Activated naive CD4-positive, alpha-beta T cell treated with anti-CD3 and anti-CD28 coated beads, Interleukin-2, amount 50 U/mL, for 24 hours (primary cell): Measurements from ENCODE around the gene PCDHGC4.
A peak's percentile ranks its signal among the peaks of the same experiment; 100 is the strongest.

Experiments
- H3K27ac Mint-ChIP-seq: one replicate; pipeline ENCODE4 v1.8.0; 2021; ENCODE audit warnings: mild to moderate bottlenecking, mixed read lengths
- H3K27me3 Mint-ChIP-seq: one replicate; pipeline ENCODE4 v1.8.0; 2021; ENCODE audit warnings: mixed read lengths
- H3K36me3 Mint-ChIP-seq: one replicate; pipeline ENCODE4 v1.8.0; 2021; ENCODE audit warnings: mixed read lengths
- H3K4me1 Mint-ChIP-seq: one replicate; pipeline ENCODE4 v1.8.0; 2021; ENCODE audit warnings: mixed read lengths
- H3K4me3 Mint-ChIP-seq: one replicate; pipeline ENCODE4 v1.8.0; 2021; ENCODE audit warnings: mild to moderate bottlenecking, mixed read lengths
- H3K9me3 Mint-ChIP-seq: one replicate; pipeline ENCODE4 v1.8.0; 2021; ENCODE audit warnings: mixed read lengths

Gene PCDHGC4

GRCh38 chr5:141514330-141515133 lies 29.7 kb downstream of the PCDHGC4 start:
- H3K9me3 Mint-ChIP-seq = no peaks in the 10 kb centered on the region
- no peaks in the 10 kb centered on the region for H3K27me3 Mint-ChIP-seq
- peak overlapping the region; percentile 86 for H3K4me3 Mint-ChIP-seq
- H3K27ac Mint-ChIP-seq = no peak overlapping the region
- H3K36me3 Mint-ChIP-seq = peaks cover 11% of the 10 kb centered on the region
- peaks cover 37% of the 10 kb centered on the region for H3K4me1 Mint-ChIP-seq

GRCh38 chr5:141515141-141515540 lies 30.3 kb downstream of the PCDHGC4 start:
- H3K27me3 Mint-ChIP-seq = no peaks in the 10 kb centered on the region
- H3K4me1 Mint-ChIP-seq = peaks cover 39% of the 10 kb centered on the region
- H3K27ac Mint-ChIP-seq = no peak overlapping the region
- H3K9me3 Mint-ChIP-seq = no peaks in the 10 kb centered on the region
- no peak overlapping the region for H3K4me3 Mint-ChIP-seq
- peaks cover 16% of the 10 kb centered on the region for H3K36me3 Mint-ChIP-seq

- Mint-ChIP-seq H3K9me3 (no peaks in the 10 kb centered on the region), H3K4me1 (peaks cover 49% of the 10 kb centered on the region), H3K4me3 (no peak overlapping the region), H3K27ac (peak overlapping the region; percentile 82), H3K27me3 (no peaks in the 10 kb centered on the region), H3K36me3 (peaks cover 18% of the 10 kb centered on the region)
Observed at GRCh38 chr5:141515946-141516671, 31.3 kb downstream of the PCDHGC4 start.

GRCh38 chr5:141516672-141517025 lies 31.8 kb downstream of the PCDHGC4 start:
- Mint-ChIP-seq H3K4me3 (no peak overlapping the region), H3K27me3 (no peaks in the 10 kb centered on the region), H3K36me3 (peaks cover 18% of the 10 kb centered on the region), H3K9me3 (no peaks in the 10 kb centered on the region), H3K4me1 (peaks cover 53% of the 10 kb centered on the region), H3K27ac (peak overlapping the region; percentile 82)

- peaks cover 22% of the 10 kb centered on the region for H3K36me3 Mint-ChIP-seq
- H3K27me3 Mint-ChIP-seq = no peaks in the 10 kb centered on the region
- no peaks in the 10 kb centered on the region for H3K9me3 Mint-ChIP-seq
- H3K4me1 Mint-ChIP-seq = peaks cover 56% of the 10 kb centered on the region
- no peak overlapping the region for H3K4me3 Mint-ChIP-seq
- no peak overlapping the region for H3K27ac Mint-ChIP-seq
Observed at GRCh38 chr5:141517312-141517711, 32.5 kb downstream of the PCDHGC4 start.

- Mint-ChIP-seq H3K9me3 (no peaks in the 10 kb centered on the region), H3K27me3 (no peaks in the 10 kb centered on the region), H3K27ac (peak overlapping the region; percentile 76), H3K4me3 (no peak overlapping the region), H3K36me3 (peaks cover 23% of the 10 kb centered on the region), H3K4me1 (peaks cover 57% of the 10 kb centered on the region)
Observed at GRCh38 chr5:141517880-141518617, 33.2 kb downstream of the PCDHGC4 start.

GRCh38 chr5:141518618-141519015 lies 33.8 kb downstream of the PCDHGC4 start:
- peaks cover 23% of the 10 kb centered on the region for H3K36me3 Mint-ChIP-seq
- H3K4me1 Mint-ChIP-seq = peaks cover 54% of the 10 kb centered on the region
- no peaks in the 10 kb centered on the region for H3K27me3 Mint-ChIP-seq
- H3K4me3 Mint-ChIP-seq = no peak overlapping the region
- no peaks in the 10 kb centered on the region for H3K9me3 Mint-ChIP-seq
- H3K27ac Mint-ChIP-seq = no peak overlapping the region

GRCh38 chr5:141519605-141520565 lies 35.1 kb downstream of the PCDHGC4 start:
- H3K9me3 Mint-ChIP-seq = no peaks in the 10 kb centered on the region
- peak overlapping the region; percentile 74 for H3K27ac Mint-ChIP-seq
- peaks cover 49% of the 10 kb centered on the region for H3K4me1 Mint-ChIP-seq
- no peaks in the 10 kb centered on the region for H3K27me3 Mint-ChIP-seq
- H3K4me3 Mint-ChIP-seq = no peak overlapping the region
- H3K36me3 Mint-ChIP-seq = peaks cover 24% of the 10 kb centered on the region

GRCh38 chr5:141521244-141521781 lies 36.5 kb downstream of the PCDHGC4 start:
- Mint-ChIP-seq H3K27ac (peak overlapping the region; percentile 74), H3K36me3 (peaks cover 28% of the 10 kb centered on the region), H3K9me3 (no peaks in the 10 kb centered on the region), H3K4me3 (peak overlapping the region; percentile 13), H3K4me1 (peaks cover 43% of the 10 kb centered on the region), H3K27me3 (no peaks in the 10 kb centered on the region)

- peak overlapping the region; percentile 74 for H3K27ac Mint-ChIP-seq
- no peaks in the 10 kb centered on the region for H3K9me3 Mint-ChIP-seq
- H3K27me3 Mint-ChIP-seq = no peaks in the 10 kb centered on the region
- peaks cover 46% of the 10 kb centered on the region for H3K4me1 Mint-ChIP-seq
- peaks cover 27% of the 10 kb centered on the region for H3K36me3 Mint-ChIP-seq
- no peak overlapping the region for H3K4me3 Mint-ChIP-seq
Observed at GRCh38 chr5:141522301-141522700, 37.5 kb downstream of the PCDHGC4 start.

GRCh38 chr5:141523991-141524390 lies 39.2 kb downstream of the PCDHGC4 start:
- Mint-ChIP-seq H3K4me3 (no peak overlapping the region), H3K36me3 (peaks cover 30% of the 10 kb centered on the region), H3K9me3 (no peaks in the 10 kb centered on the region), H3K27me3 (no peaks in the 10 kb centered on the region), H3K4me1 (peaks cover 46% of the 10 kb centered on the region), H3K27ac (no peak overlapping the region)

- Mint-ChIP-seq H3K9me3 (no peaks in the 10 kb centered on the region), H3K4me3 (no peak overlapping the region), H3K27ac (peak overlapping the region; percentile 21), H3K36me3 (peaks cover 29% of the 10 kb centered on the region), H3K4me1 (peaks cover 46% of the 10 kb centered on the region), H3K27me3 (no peaks in the 10 kb centered on the region)
Observed at GRCh38 chr5:141524604-141525597, 40.1 kb downstream of the PCDHGC4 start.

- no peak overlapping the region for H3K27ac Mint-ChIP-seq
- peaks cover 39% of the 10 kb centered on the region for H3K4me1 Mint-ChIP-seq
- peaks cover 24% of the 10 kb centered on the region for H3K36me3 Mint-ChIP-seq
Observed at GRCh38 chr5:141525653-141526052, 40.8 kb downstream of the PCDHGC4 start.

GRCh38 chr5:141527426-141527825 lies 42.6 kb downstream of the PCDHGC4 start:
- peaks cover 23% of the 10 kb centered on the region for H3K4me1 Mint-ChIP-seq
- H3K27ac Mint-ChIP-seq = peak overlapping the region; percentile 32
- H3K27me3 Mint-ChIP-seq = no peaks in the 10 kb centered on the region
- H3K4me3 Mint-ChIP-seq = no peak overlapping the region
- H3K9me3 Mint-ChIP-seq = no peaks in the 10 kb centered on the region
- H3K36me3 Mint-ChIP-seq = peaks cover 20% of the 10 kb centered on the region

More at GRCh38 chr5:141525653-141526052, 40.8 kb downstream of the PCDHGC4 start:
- Mint-ChIP-seq H3K4me3 (no peak overlapping the region), H3K27me3 (no peaks in the 10 kb centered on the region), H3K9me3 (no peaks in the 10 kb centered on the region)
